Type B pancreatic cell (in vitro differentiated cells): ENCODE measurements around the gene PTGES3L. TPM values are rescaled to one million over a fixed set of nuclear protein-coding genes. Genes with fewer than 3 reads are reported as not detected.

ENCODE experiments used
- DNase-seq: peaks from one replicate; pipeline ENCODE4 v3.0.0; 2021; ENCODE audit warnings: mixed read lengths; ENCODE audit not compliant: unreplicated experiment; ENCODE audit errors: extremely low spot score
- H3K27ac Mint-ChIP-seq: 2 replicates; pipeline ENCODE4 v1.8.0; 2021; ENCODE audit warnings: mild to moderate bottlenecking, mixed read lengths
- H3K27me3 Mint-ChIP-seq: 2 replicates; pipeline ENCODE4 v1.8.0; 2021; ENCODE audit warnings: mixed read lengths
- H3K36me3 Mint-ChIP-seq: 2 replicates; pipeline ENCODE4 v1.8.0; 2021; ENCODE audit warnings: mixed read lengths
- H3K4me1 Mint-ChIP-seq: one replicate; pipeline ENCODE4 v1.8.0; 2021; ENCODE audit warnings: mixed read lengths; ENCODE audit not compliant: unreplicated experiment
- H3K4me3 Mint-ChIP-seq: 2 replicates; pipeline ENCODE4 v1.8.0; 2021; ENCODE audit warnings: mild to moderate bottlenecking, mixed read lengths
- H3K9me3 Mint-ChIP-seq: 2 replicates; pipeline ENCODE4 v1.8.0; 2021; ENCODE audit warnings: mixed read lengths
- CTCF ChIP-seq: fragments of 200-600 bp; sonication (generic); conservative IDR thresholded peaks from 2 replicates; pipeline ENCODE4 v1.5.0; 2021; ENCODE audit warnings: antibody characterized with exemption, mild to moderate bottlenecking
- total RNA-seq: library from RNA; stranded (reverse); gene quantifications from 2 replicates; pipeline ENCODE4 v1.2.1, GENCODE V29; 2021; ENCODE audit warnings: low replicate concordance

The PTGES3L gene
- total RNA-seq, 1 donor from 2014 or later, result 1.5 TPM

GRCh38 chr17:42969001-42969581, 10.8 kb downstream of the PTGES3L start:
- Mint-ChIP-seq H3K4me3 (no peak overlapping the region), H3K4me1 (peaks cover 5% of the 10 kb centered on the region), H3K27ac (peak overlapping the region; percentile 21), H3K27me3 (no peaks in the 10 kb centered on the region), H3K9me3 (no peaks in the 10 kb centered on the region), H3K36me3 (peaks cover 5% of the 10 kb centered on the region)
- no peak for DNase-seq
- no peak for TF ChIP-seq CTCF

- H3K4me3 Mint-ChIP-seq, result no peak overlapping the region
- H3K4me1 Mint-ChIP-seq, result peaks cover 11% of the 10 kb centered on the region
- TF ChIP-seq CTCF, result no peak
- no peaks in the 10 kb centered on the region for H3K27me3 Mint-ChIP-seq
- no peak for DNase-seq
- H3K36me3 Mint-ChIP-seq, result peaks cover 9% of the 10 kb centered on the region
- H3K9me3 Mint-ChIP-seq, result no peaks in the 10 kb centered on the region
- no peak overlapping the region for H3K27ac Mint-ChIP-seq
These were observed 12.0 kb downstream of the PTGES3L start for GRCh38 chr17:42967925-42968324.

GRCh38 chr17:42964161-42964932, 15.5 kb downstream of the PTGES3L start, which contains the start of gene AARSD1:
AARSD1 (minus strand) TSS chr17:42964454; CDS start chr17:42964440, 14 bp downstream.
- Mint-ChIP-seq H3K4me1 (peaks cover 11% of the 10 kb centered on the region), H3K36me3 (peaks cover 14% of the 10 kb centered on the region), H3K9me3 (no peaks in the 10 kb centered on the region), H3K27ac (peak within 1 kb of the TSS; percentile 93), H3K4me3 (peak within 1 kb of the TSS; percentile 95), H3K27me3 (no peaks in the 10 kb centered on the region)
- TF ChIP-seq CTCF, result no peak
- DNase-seq, result peak; percentile 91

- Mint-ChIP-seq H3K4me1 (no peaks in the 10 kb centered on the region), H3K9me3 (no peaks in the 10 kb centered on the region), H3K36me3 (peaks cover 37% of the 10 kb centered on the region), H3K27me3 (no peaks in the 10 kb centered on the region), H3K27ac (no peak overlapping the region), H3K4me3 (no peak overlapping the region)
- TF ChIP-seq CTCF, result no peak
- DNase-seq, result no peak
These were observed 26.2 kb downstream of the PTGES3L start for GRCh38 chr17:42953669-42954068.

GRCh38 chr17:42950044-42950783, 29.7 kb downstream of the PTGES3L start:
- Mint-ChIP-seq H3K27me3 (no peaks in the 10 kb centered on the region), H3K27ac (no peak overlapping the region), H3K36me3 (peaks cover 23% of the 10 kb centered on the region), H3K9me3 (no peaks in the 10 kb centered on the region), H3K4me3 (no peak overlapping the region), H3K4me1 (no peaks in the 10 kb centered on the region)
- DNase-seq, result no peak
- no peak for TF ChIP-seq CTCF
